HCT116 (cell line): ENCODE results near the gene ZNF862. TPM values are rescaled to one million over a fixed set of nuclear protein-coding genes. Genes with fewer than 3 reads are reported as not detected.

Experiments used
- ATAC-seq: fragments of 200-7000 bp; cut with Tn5 transposase; 2 replicates; pipeline ENCODE4 v1.9.1; 2020; ENCODE audit warnings: mild to moderate bottlenecking, moderate library complexity
- BruUV-seq: library from RNA; stranded (reverse); fragments of 400-500 nt; replicated peaks from 2 replicates; lab custom pipeline; 2021; lab: Mats Ljungman, UMichigan
- CTCF ChIA-PET: fragments of 300-600 bp; sonication (Branson Sonifier 250); formaldehyde crosslinking; loops from one replicate; lab custom pipeline; 2021; ENCODE audit warnings: antibody characterized with exemption; lab: Charles Lee
- POLR2A ChIA-PET: fragments of 300-600, 350-600 bp; sonication (Branson Sonifier 250); formaldehyde crosslinking; loops from one replicate; lab custom pipeline; 2021; ENCODE audit warnings: antibody characterized with exemption; lab: Charles Lee
- RAD21 ChIA-PET, 2 experiments: fragments of 300-600 bp; sonication (Branson Sonifier 250); formaldehyde crosslinking; loops; one replicate each; lab custom pipeline; 2023; ENCODE audit warnings: low total read pairs in 2 of 2; ENCODE audit not compliant: uncharacterized antibody in 2 of 2, unreplicated experiment in 2 of 2, low non-redundant PET in 1 of 2; lab: Charles Lee
- DNase-seq: peaks from one replicate; pipeline ENCODE4 v3.0.0-alpha.2; 2010; ENCODE audit warnings: low read depth, low spot score
- H2AFZ ChIP-seq: fragments of 200-600 bp; shearing (Covaris generic), sonication (generic); 2 replicates; pipeline ENCODE4 v1.6.1; 2017; ENCODE audit warnings: low read depth, mixed run types, mixed read lengths, antibody characterized with exemption, low read length; ENCODE audit not compliant: poor library complexity, severe bottlenecking
- H3K27ac ChIP-seq: 2 replicates; pipeline ENCODE4 v1.5.1; 2012; ENCODE audit warnings: low read depth, low read length
- H3K27me3 ChIP-seq: fragments of 200-600 bp; sonication (generic); 2 replicates; pipeline ENCODE4 v1.6.1; 2016; ENCODE audit warnings: mixed run types, low read length, mixed read lengths; ENCODE audit not compliant: insufficient read depth
- H3K36me3 ChIP-seq, 2 experiments: fragments of 200-500 bp in 1 of 2; fragments of 200-600 bp in 1 of 2; sonication (Bioruptor generic) in 1 of 2; sonication (generic) in 1 of 2; 2 replicates each; pipeline versions ENCODE4 v1.5.1 to v1.6.1; 2014 to 2016; ENCODE audit warnings: low read length in 2 of 2, inconsistent platforms in 1 of 2, mixed read lengths in 1 of 2, mixed run types in 1 of 2; ENCODE audit not compliant: insufficient read depth in 2 of 2, control insufficient read depth in 1 of 2
- H3K4me1 ChIP-seq, 2 experiments: fragments of 200-600 bp in 1 of 2; sonication (generic) in 1 of 2; 2 replicates each; pipeline versions ENCODE4 v1.5.1 to v1.6.1; 2012 to 2017; ENCODE audit warnings: low read length in 2 of 2, inconsistent platforms in 1 of 2, mild to moderate bottlenecking in 1 of 2, mixed read lengths in 1 of 2, mixed run types in 1 of 2, moderate library complexity in 1 of 2; ENCODE audit not compliant: insufficient read depth in 2 of 2, control insufficient read depth in 1 of 2
- H3K4me2 ChIP-seq: fragments of 200-600 bp; sonication (generic); 2 replicates; pipeline ENCODE4 v1.6.1; 2017; ENCODE audit warnings: mixed run types, low read length, mixed read lengths
- H3K4me3 ChIP-seq, 2 experiments: fragments of 200-600 bp in 1 of 2; sonication (generic) in 1 of 2; replicated peaks in 1 of 2; 2 replicates each; pipeline ENCODE4 v1.5.1; 2011 to 2016; ENCODE audit warnings: low read length in 2 of 2, control low read depth in 1 of 2, low read depth in 1 of 2, mild to moderate bottlenecking in 1 of 2, mixed read lengths in 1 of 2, mixed run types in 1 of 2
- H3K79me2 ChIP-seq: fragments of 200-600 bp; sonication (generic); 2 replicates; pipeline ENCODE4 v1.6.1; 2017; ENCODE audit warnings: mild to moderate bottlenecking, mixed run types, low read length, moderate library complexity, mixed read lengths; ENCODE audit not compliant: insufficient read depth
- H3K9ac ChIP-seq: fragments of 200-600 bp; sonication (generic); 2 replicates; pipeline ENCODE4 v1.6.1; 2016; ENCODE audit warnings: low read length, mixed read lengths
- H3K9me2 ChIP-seq: fragments of 200-600 bp; sonication (generic), shearing (Covaris generic); 2 replicates; pipeline ENCODE4 v1.6.1; 2017; ENCODE audit warnings: mixed run types, mild to moderate bottlenecking, moderate library complexity; ENCODE audit not compliant: insufficient read depth
- H3K9me3 ChIP-seq, 2 experiments: fragments of 200-500 bp in 1 of 2; fragments of 200-600 bp in 1 of 2; sonication (Bioruptor generic) in 1 of 2; sonication (generic) in 1 of 2; 2 replicates each; pipeline ENCODE4 v1.6.1; 2014 to 2017; ENCODE audit warnings: low read length in 2 of 2, mixed read lengths in 2 of 2, inconsistent platforms in 1 of 2, low read depth in 1 of 2, mild to moderate bottlenecking in 1 of 2, mixed run types in 1 of 2, moderate library complexity in 1 of 2; ENCODE audit not compliant: control insufficient read depth in 1 of 2, insufficient read depth in 1 of 2
- H4K20me1 ChIP-seq: fragments of 200-600 bp; sonication (generic), shearing (Covaris generic); 2 replicates; pipeline ENCODE4 v1.6.1; 2017; ENCODE audit warnings: mixed run types, mild to moderate bottlenecking, moderate library complexity; ENCODE audit not compliant: insufficient read depth
- CBX3 ChIP-seq: IDR thresholded peaks from 2 replicates; pipeline ENCODE4 v1.6.1; 2012; ENCODE audit warnings: low read depth
- EZH2 ChIP-seq: fragments of 200-600 bp; sonication (generic); IDR thresholded peaks from 2 replicates; pipeline ENCODE4 v1.6.1; 2017; ENCODE audit warnings: antibody characterized with exemption, mixed run types
- EZH2phosphoT487 ChIP-seq: fragments of 200-600 bp; IDR thresholded peaks from 2 replicates; pipeline ENCODE4 v1.6.1; 2018; ENCODE audit warnings: antibody characterized with exemption, borderline replicate concordance
- FOSL1 ChIP-seq: IDR thresholded peaks from 2 replicates; pipeline ENCODE4 v1.6.1; 2012; ENCODE audit warnings: low read depth
- POLR2AphosphoS5 ChIP-seq: IDR thresholded peaks from 2 replicates; pipeline ENCODE4 v1.6.1; 2011; ENCODE audit warnings: mild to moderate bottlenecking, low read depth, low read length, moderate library complexity
- RAD21 ChIP-seq: IDR thresholded peaks from 2 replicates; pipeline ENCODE4 v1.6.1; 2012; ENCODE audit warnings: low read depth, mild to moderate bottlenecking
- REST ChIP-seq: IDR thresholded peaks from 2 replicates; pipeline ENCODE4 v1.6.1; 2012; ENCODE audit warnings: low read depth
- SIN3A ChIP-seq: IDR thresholded peaks from 2 replicates; pipeline ENCODE4 v1.6.1; 2012; ENCODE audit warnings: low read depth
- YY1 ChIP-seq: IDR thresholded peaks from 2 replicates; pipeline ENCODE4 v1.6.1; 2011; ENCODE audit warnings: low read length, low read depth, moderate library complexity, mild to moderate bottlenecking; ENCODE audit not compliant: insufficient replicate concordance; ENCODE audit errors: extremely low read depth
- ZBTB33 ChIP-seq: IDR thresholded peaks from 2 replicates; pipeline ENCODE4 v1.6.1; 2011; ENCODE audit warnings: mild to moderate bottlenecking, low read length, moderate library complexity; ENCODE audit not compliant: insufficient replicate concordance; ENCODE audit errors: extremely low read depth
- ZFX ChIP-seq: fragments of 450-650 bp; IDR thresholded peaks from 2 replicates; pipeline ENCODE4 v1.6.1; 2017
- ZNF274 ChIP-seq: fragments of 200-500 bp; sonication (Bioruptor generic); IDR thresholded peaks from 2 replicates; pipeline ENCODE4 v1.6.1; 2014; ENCODE audit warnings: mild to moderate bottlenecking, low read depth, low read length, inconsistent platforms
- intact Hi-C: fragments of 100-400 bp; cut with micrococcal nuclease; formaldehyde crosslinking; loops from 2 replicates; pipeline ENCODE4 v1.10.0; 2022
- total RNA-seq: library from RNA; stranded (reverse); gene quantifications from one replicate; pipeline ENCODE4 v1.2.1, GENCODE V29; 2021; ENCODE audit not compliant: unreplicated experiment

ZNF862 gene
- total RNA-seq, 1 experiment from 2014 or later, result 8.5 TPM

- no peak overlapping the region for H3K4me2 ChIP-seq
- no peak for TF ChIP-seq FOSL1
- TF ChIP-seq EZH2, result no peak
- TF ChIP-seq POLR2AphosphoS5, result no peak
- TF ChIP-seq SIN3A, result no peak
- no peak for TF ChIP-seq YY1
- no peak for TF ChIP-seq ZNF274
- TF ChIP-seq ZBTB33, result no peak
- no peak for TF ChIP-seq ZFX
- TF ChIP-seq RAD21, result no peak
- no peak for TF ChIP-seq REST
- TF ChIP-seq CBX3, result no peak
- TF ChIP-seq EZH2phosphoT487, result no peak
- H3K9me3 ChIP-seq, result no peaks in the 10 kb centered on the region
- no peaks in the 10 kb centered on the region for H3K79me2 ChIP-seq
- POLR2A ChIA-PET, result no interaction called here
- intact Hi-C loops, result no loop called here
- CTCF ChIA-PET, result no interaction called here
- H3K9me2 ChIP-seq, result no peaks in the 10 kb centered on the region
- ATAC-seq (no peak), DNase-seq (no peak)
- no TSS peak for BruUV-seq
- H3K4me1 ChIP-seq, result peaks cover 7 to 15% of the 10 kb centered on the region in 2 experiments; a peak in 3 of 4 replicates
- H2AFZ ChIP-seq, result no peak overlapping the region
- no peak overlapping the region for H3K4me3 ChIP-seq
- no peaks in the 10 kb centered on the region for H3K36me3 ChIP-seq
- no peak overlapping the region for H3K9ac ChIP-seq
- H3K27ac ChIP-seq, result no peak overlapping the region
- H3K27me3 ChIP-seq, result no peaks in the 10 kb centered on the region
- no peaks in the 10 kb centered on the region for H4K20me1 ChIP-seq
- RAD21 ChIA-PET, result no interaction called here
Observed at GRCh38 chr7:149878523-149878921, 40.3 kb downstream of the ZNF862 start.
